Colonic mucosa (tissue), 4 donors: ENCODE measurements around the gene TBCA. TPM values are rescaled to one million over a fixed set of nuclear protein-coding genes. Genes with fewer than 3 reads are reported as not detected.

Experiments
- DNase-seq: peaks from one replicate; pipeline ENCODE4 v3.0.0-alpha.2; 2020
- H3K27ac ChIP-seq: fragments of 200-600 bp; one replicate; pipeline ENCODE4 v1.8.0; 2021
- H3K27me3 ChIP-seq: fragments of 200-600 bp; one replicate; pipeline ENCODE4 v1.8.0; 2021
- H3K36me3 ChIP-seq: fragments of 200-600 bp; one replicate; pipeline ENCODE4 v1.8.0; 2021
- H3K4me1 ChIP-seq: fragments of 200-600 bp; one replicate; pipeline ENCODE4 v1.8.0; 2021; ENCODE audit warnings: mild to moderate bottlenecking
- H3K4me3 ChIP-seq: fragments of 200-600 bp; one replicate; pipeline ENCODE4 v1.8.0; 2021
- H3K9ac ChIP-seq, 2 donors: one replicate each; pipeline ENCODE4 v1.7.0; 2013; ENCODE audit warnings: control low read depth in 2 of 2, low read depth in 2 of 2, low read length in 2 of 2
- H3K9me3 ChIP-seq: fragments of 200-600 bp; one replicate; pipeline ENCODE4 v1.8.0; 2021
- intact Hi-C: fragments of 100-400 bp; cut with DNase I; formaldehyde crosslinking; loops from one replicate; pipeline ENCODE4 v1.14.1; 2022
- total RNA-seq, 2 donors: library from RNA; stranded (reverse); fragmentation: NEBNext Ultra II Directional in 1 of 2; extraction: Animal tissue kit (Norgen Biotek cat#: 25700) in 1 of 2; gene quantifications; one replicate each; pipeline ENCODE4 v1.2.1, GENCODE V29; 2021
- TF ChIP-seq, protein P1 (sequence below): fragments of 200-600 bp; IDR thresholded peaks from one replicate; pipeline ENCODE4 v1.8.0; 2022; ENCODE audit warnings: antibody characterized with exemption, mild to moderate bottlenecking
- donor health status: healthy.
- donor health status: DM: no; HTN: no; CAD: no.
- donor health status: DM: no; HTN: no; CAD: no.

TBCA gene
- 100 to 1,000 TPM; 123 to 155 TPM for total RNA-seq

DNA sequence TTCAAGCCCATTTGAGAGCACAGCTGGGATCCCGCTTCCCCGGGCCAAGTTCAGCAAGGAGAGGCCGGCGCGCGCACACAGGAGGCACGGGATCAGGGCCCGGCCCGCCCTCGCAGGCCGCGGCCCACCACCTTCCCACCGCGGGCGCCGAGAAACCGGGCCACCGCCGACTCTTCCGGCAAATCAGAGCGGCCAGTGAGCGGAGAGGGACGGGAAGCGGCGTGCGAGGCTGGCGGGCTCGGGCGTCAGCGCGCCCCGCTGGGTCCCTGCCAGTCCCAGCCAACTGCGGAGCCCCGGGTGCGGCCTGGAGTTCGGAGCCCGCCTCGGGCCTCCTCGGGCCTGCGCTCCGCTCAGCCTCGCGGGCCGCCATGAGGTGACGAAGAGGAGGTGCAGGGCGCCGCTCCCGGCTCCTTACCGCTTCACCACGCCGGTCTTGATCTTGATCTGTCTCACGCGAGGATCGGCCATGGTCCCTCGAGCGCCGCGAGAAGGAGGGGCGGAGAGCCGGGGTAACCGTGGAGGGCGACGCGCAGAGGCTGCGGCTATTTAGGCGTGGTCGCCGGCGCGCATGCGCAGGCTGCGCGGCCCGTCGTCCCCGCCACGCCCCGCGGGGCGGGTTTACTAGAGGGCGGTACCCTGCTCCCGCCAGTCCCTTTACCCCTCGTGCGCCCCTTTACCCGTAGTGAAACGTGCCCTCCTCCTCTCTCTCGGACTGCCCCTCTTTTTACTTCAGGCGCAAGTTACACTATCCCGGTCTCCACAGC is at the start of gene TBCA:
Gene TBCA (minus strand): TSS at position 550 of the 764 bp plus-strand sequence. CDS start 82 bp downstream, at position 468.
- intact Hi-C loops: no loop called here
- Histone ChIP-seq H3K9me3 (no peaks in the 10 kb centered on the region), H3K27ac (peak within 1 kb of the TSS; percentile 99), H3K9ac (peak within 1 kb of the TSS; percentile 88 to 98), H3K27me3 (no peaks in the 10 kb centered on the region), H3K36me3 (no peaks in the 10 kb centered on the region), H3K4me3 (peak within 1 kb of the TSS; percentile 94), H3K4me1 (peaks cover 5% of the 10 kb centered on the region)
- TF ChIP-seq, protein P1, sequence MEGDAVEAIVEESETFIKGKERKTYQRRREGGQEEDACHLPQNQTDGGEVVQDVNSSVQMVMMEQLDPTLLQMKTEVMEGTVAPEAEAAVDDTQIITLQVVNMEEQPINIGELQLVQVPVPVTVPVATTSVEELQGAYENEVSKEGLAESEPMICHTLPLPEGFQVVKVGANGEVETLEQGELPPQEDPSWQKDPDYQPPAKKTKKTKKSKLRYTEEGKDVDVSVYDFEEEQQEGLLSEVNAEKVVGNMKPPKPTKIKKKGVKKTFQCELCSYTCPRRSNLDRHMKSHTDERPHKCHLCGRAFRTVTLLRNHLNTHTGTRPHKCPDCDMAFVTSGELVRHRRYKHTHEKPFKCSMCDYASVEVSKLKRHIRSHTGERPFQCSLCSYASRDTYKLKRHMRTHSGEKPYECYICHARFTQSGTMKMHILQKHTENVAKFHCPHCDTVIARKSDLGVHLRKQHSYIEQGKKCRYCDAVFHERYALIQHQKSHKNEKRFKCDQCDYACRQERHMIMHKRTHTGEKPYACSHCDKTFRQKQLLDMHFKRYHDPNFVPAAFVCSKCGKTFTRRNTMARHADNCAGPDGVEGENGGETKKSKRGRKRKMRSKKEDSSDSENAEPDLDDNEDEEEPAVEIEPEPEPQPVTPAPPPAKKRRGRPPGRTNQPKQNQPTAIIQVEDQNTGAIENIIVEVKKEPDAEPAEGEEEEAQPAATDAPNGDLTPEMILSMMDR: no peak
- DNase-seq: peak; percentile 90

- TF ChIP-seq, protein P1: no peak
- no peak overlapping the region for H3K27ac ChIP-seq
- no peak overlapping the region for H3K9ac ChIP-seq
- no peak for DNase-seq
- no peaks in the 10 kb centered on the region for H3K36me3 ChIP-seq
- H3K27me3 ChIP-seq: peaks cover 2% of the 10 kb centered on the region
- H3K9me3 ChIP-seq: no peaks in the 10 kb centered on the region
- H3K4me1 ChIP-seq: no peaks in the 10 kb centered on the region
- H3K4me3 ChIP-seq: no peak overlapping the region
- intact Hi-C loops: no loop called here
These were observed 48.8 kb upstream of the TBCA start for GRCh38 chr5:77824981-77825380.

DNA sequence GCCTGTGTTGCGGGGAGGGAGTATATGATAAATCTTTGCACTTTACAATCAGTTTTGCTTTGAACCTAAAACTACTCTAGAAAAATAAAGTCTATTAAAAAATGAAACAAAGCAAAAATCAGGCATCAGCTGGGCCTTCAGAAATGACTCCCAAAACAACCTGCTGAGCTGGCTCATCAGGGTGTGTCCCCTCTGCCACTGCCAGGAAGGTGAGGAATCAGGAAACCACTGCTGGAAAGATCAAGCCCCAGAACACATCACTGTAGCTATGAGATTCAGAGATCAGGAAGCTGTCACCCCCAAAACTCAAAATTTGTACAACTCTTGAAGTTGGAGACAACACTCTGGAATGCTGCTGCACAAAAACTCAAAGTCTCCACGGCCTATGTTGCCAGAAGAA is 40.5 kb upstream of the TBCA start:
- intact Hi-C loops: no loop called here
- H3K27me3 ChIP-seq: no peaks in the 10 kb centered on the region
- no peak overlapping the region for H3K4me3 ChIP-seq
- H3K9ac ChIP-seq: no peak overlapping the region
- H3K27ac ChIP-seq: no peak overlapping the region
- H3K4me1 ChIP-seq: no peaks in the 10 kb centered on the region
- no peaks in the 10 kb centered on the region for H3K36me3 ChIP-seq
- DNase-seq: no peak
- TF ChIP-seq, protein P1: no peak
- H3K9me3 ChIP-seq: no peaks in the 10 kb centered on the region

- Histone ChIP-seq H3K4me1 (no peaks in the 10 kb centered on the region), H3K4me3 (no peak overlapping the region), H3K9ac (no peak overlapping the region), H3K9me3 (no peaks in the 10 kb centered on the region), H3K36me3 (no peaks in the 10 kb centered on the region), H3K27ac (no peak overlapping the region), H3K27me3 (no peaks in the 10 kb centered on the region)
- no peak for DNase-seq
- TF ChIP-seq, protein P1: no peak
- intact Hi-C loops: no loop called here
These were observed 36.9 kb upstream of the TBCA start for GRCh38 chr5:77812926-77813589.

DNA sequence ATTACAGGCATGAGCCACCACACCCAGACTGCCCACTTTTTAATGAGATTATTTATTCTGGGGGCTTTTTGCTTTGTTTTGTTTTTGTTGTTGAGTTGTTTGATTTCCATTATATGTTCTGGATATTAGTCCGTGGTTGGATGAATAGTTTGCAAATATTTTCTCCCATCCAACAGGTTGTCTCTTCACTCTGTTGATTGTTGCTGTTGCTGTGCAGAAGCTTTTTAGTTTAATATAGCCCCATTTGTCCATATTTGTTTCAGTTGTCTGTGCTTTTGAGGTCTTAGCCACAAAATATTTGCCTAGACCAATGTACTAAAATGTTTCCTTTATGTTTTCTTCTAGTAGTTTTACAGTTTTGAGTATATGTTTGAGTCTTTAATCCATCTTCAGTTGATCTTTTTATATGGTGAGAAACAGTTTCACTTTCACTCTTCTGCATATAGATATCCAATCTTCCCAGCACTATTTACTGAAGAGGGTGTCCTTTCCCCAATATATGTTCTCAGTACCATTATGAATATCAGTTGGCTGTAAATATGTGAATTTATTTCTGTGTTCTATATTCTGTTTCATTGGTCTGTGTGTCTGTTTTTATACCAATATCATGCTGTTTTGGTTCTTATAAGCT is 30.2 kb upstream of the TBCA start:
- H3K9me3 ChIP-seq: no peaks in the 10 kb centered on the region
- no peaks in the 10 kb centered on the region for H3K36me3 ChIP-seq
- H3K4me1 ChIP-seq: no peaks in the 10 kb centered on the region
- intact Hi-C loops: no loop called here
- no peak for DNase-seq
- TF ChIP-seq, protein P1: no peak
- no peak overlapping the region for H3K4me3 ChIP-seq
- H3K27ac ChIP-seq: no peak overlapping the region
- no peak overlapping the region for H3K9ac ChIP-seq
- H3K27me3 ChIP-seq: no peaks in the 10 kb centered on the region
